Stimulated activated CD8-positive, alpha-beta memory T cell treated with anti-CD3 and anti-CD28 coated beads, Interleukin-15, amount 100 ng/mL, for 4 hours (primary cell): ENCODE measurements around the gene KCTD18.

Experiments used
- DNase-seq, 2 donors: peaks; one replicate each; pipeline ENCODE4 v3.0.0-alpha.2; 2020; ENCODE audit warnings: low read depth in 2 of 2

The KCTD18 gene

DNA sequence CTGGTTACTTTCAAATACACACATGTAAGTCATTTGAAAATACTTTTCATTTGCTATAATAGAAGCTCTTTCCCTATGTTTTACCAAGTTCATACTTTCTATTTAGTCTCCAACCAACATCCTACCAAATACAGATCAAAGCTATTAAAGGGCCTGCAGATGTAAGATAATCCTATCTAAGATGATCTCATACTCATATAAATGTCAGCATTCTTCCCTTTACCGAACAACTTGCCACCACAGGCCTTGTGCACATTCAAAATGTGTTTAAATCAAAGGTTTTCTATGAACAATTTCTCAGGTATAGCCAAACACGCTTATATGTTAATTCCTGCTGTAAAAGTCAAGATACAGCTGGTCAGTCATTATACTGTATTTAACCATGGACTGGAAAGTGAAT is 23.3 kb downstream of the KCTD18 start:
- no peak for DNase-seq

DNA sequence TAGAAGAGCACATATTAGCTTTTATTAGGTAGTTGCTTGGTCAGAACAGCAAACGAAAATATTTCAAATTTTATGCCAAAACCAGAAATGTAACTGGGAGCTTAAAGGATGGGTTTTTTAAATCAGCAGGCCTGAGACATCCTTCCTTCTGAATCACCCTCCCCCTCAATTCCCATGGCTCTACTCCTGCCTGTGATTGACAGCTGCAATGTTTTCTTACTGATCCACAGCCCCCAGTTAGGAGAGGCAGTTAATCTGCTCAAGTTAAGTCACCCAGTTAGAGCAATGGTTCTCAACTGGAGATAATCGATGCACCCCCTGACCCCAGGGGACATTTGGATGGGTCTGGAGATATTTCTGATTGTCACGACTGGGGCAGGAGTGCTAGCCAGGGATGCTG is 24.9 kb downstream of the KCTD18 start:
- no peak for DNase-seq

DNA sequence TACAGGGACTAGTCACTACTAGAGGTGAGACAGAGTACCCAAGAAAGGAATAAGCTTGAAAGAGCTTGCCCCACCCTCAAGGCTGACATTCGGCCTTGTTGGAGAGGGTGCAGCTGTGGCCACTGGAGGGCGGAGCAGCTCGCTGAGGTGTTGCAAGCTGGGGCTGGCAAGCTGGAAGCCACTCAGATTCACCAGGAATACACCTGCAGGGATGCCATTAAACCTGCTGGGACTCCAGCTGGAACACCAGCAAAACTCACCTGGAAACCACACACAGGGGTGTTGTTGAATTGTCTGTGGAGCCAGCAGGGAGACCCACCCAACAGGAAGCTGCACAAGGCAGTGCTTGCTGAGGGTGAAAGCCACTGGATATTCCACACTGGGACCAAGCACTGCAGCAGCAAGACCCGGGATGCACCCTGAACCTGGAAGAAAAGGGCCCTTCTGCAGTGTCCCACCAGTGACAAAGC is 26.1 kb downstream of the KCTD18 start:
- no peak for DNase-seq

DNA sequence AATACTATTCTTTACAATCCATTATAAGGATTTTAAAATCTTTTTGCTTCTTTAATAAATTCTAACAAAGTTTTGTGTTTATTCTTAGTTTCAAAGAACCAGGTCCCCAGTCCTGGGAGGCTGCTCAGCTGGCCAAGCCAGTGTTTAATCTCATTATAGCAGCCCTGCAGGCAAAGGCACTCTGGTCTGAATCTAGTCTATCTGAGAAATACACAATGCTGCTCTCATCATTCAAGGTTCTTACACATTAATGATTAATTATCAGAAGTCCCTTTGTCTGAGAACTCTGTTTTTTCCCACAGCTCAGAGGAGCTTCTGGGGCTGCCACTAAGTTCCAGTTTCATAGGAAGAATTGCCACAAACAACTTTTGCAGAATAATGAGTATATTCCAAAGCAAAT is 27.7 kb downstream of the KCTD18 start:
- DNase-seq = no peak

DNA sequence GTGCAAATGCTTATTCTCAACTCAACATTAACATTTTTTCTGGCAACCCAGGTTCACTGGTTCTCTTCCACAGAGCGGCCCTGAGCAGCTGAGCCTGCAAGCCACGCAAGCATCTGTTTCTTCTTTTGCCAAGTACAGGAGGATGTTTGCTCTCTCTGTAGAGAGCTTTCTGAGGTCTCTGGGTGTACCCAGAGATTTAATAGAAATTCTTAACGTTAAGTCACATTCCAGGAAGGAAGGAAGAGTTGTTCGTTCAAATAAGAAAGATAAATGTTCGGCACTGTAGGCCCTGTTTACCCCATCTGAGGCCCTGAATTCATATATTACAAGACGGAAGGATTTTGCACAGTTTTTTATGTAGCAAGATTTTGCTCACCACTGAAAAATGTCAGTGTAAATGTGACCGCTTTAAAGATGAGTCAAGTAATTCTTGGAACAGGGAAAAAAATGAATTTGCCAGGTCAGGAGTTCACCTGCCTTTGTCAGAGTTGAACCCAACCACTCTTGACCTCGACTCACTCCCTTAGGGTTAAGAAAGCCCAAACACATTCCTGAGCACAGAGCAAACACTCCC is 30.1 kb downstream of the KCTD18 start:
- no peak for DNase-seq

DNA sequence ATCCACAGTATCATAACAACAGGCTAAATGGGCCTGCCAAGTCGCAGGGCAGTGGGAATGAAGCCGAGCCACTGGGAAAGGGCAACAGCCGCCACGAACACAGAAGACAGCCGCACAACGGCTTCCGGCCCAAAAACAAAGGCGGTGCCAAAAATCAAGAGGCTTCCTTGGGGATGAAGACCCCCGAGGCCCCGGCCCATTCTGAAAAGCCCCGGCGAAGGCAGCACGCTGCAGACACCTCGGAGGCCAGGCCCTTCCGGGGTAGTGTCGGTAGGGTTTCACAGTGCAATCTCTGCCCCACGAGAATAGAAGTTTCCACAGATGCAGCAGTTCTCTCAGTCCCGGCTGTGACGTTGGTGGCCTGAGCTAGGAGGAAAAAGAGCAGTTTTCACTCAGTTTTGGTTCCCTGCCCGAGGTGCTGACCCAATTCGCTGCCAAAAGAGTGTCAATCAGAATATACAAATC is 32.2 kb downstream of the KCTD18 start:
- no peak for DNase-seq

DNA sequence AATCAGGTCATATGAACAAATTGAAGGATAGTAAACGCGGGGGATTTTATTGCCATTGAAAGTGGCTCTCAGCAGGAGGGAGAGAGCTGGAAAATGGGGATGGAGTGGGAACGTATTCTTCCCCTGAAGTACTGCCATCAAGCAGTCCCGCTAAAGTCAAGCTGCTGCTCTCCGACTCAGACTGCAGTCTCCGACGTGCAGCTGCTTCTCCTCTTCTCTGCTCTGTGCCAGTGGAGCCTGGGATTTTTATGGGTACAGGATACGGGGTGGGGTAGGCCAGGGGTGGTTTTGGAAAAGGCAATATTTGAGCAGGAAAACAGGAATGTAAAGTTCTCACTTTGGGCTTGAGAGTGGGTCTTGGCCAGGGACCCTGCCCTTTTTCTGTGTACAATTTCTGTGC is 33.0 kb downstream of the KCTD18 start:
- DNase-seq = no peak

DNA sequence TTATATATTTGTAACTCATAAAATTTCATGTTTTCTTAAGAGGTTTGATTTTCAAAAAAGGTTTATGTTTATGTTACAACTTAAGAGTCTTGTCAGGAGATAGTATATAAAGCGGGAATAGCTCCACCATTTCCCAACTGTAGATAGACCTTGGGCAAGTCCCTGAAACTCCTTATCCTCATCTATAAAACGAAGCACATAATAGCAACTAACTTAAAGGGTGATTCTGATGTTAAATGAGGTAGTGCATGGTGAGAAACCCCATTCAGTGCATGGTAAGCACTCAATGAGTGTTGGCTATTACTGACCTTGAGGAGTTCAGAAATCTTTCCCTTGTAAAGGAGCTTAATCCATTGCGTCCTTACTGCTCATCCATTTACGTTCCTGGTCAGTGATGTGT is 34.1 kb downstream of the KCTD18 start:
- DNase-seq = no peak

DNA sequence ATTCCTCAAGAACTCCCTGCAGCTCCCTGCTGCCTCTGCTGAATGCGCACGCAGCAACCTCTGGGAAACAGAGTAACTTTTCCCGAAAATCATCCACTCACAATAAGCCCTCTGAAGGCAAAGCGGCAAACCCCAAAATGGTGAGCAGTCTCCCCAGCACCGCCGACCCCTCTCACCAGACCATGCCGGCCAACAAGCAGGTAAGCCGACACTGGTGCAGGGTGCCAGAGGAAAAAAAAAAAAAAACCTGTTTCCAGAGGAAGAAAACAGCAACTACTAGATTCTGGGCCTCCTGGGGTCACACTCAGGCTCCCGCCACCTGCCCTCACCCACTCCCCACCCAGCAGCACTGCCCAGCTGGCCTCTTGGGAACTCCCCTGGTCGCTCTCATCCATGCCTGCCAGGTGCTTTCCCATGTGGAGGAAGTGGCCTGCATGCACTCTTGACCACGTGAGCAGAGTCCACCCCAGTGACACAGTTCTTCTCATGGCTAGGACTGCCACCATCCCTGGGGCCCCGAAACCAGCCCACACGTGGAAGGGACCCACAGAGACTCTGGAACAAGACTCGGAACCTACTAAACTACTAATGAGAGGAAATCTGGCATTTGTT is 36.9 kb downstream of the KCTD18 start:
- DNase-seq = no peak

DNA sequence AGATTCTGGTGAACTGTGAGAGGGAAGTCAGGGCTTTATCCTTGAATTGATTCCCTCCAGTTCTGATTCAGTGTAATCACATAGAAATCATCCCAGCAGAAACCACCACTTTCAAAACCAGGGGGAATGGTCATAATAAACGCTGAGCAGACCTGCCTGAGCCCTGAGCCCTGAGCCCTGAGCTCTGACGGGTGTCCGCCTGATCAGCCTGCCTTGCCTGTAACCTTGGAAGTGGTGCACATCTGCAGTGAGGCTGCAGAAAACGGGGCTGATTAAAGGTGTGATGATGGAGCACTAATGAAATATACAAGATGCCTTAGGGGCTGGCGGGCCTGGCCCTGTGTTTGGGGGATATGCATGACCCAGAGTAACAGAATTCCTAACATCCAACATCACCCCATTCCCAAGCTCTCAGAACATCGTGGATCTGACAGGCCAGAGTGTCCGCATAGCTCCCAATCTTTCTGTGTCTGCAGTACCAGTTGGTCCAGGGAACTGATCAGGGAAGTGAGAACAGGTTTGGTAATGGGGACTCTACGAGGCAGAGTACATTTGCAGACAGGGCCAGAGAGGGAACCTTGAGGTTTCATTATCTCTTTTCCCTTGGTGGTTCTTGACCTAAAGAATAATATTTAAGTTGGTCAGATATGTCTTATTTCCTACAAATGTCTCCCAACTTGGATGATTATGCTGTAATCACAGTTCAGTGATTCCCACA is 37.8 kb downstream of the KCTD18 start:
- no peak for DNase-seq

DNA sequence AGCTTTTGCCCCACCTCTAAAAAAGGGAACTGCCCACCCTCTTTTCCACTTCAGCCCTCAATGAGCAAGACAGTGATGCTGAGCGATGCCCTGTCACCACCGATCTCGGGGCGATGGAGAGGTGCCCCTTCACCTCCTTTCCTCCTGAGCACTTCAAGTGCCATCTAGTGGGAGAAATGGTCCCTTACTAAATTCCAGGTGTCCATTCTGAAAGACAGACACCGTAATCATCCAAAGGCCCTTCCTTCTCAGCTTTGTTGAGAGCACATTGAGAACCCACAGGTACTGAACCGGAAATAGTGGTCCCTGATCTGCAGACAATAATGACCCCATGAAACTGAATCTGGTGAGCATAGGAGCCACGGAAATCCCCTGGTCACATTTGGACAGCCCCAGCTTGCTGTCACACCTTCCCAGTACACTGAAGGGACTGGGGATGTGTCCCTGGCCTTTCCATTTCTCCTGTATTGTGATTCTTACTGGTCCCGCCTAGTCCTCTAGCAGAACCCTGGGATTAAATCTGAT is 38.5 kb downstream of the KCTD18 start:
- DNase-seq = peak in 1 of 2 donors; percentile 11

DNA sequence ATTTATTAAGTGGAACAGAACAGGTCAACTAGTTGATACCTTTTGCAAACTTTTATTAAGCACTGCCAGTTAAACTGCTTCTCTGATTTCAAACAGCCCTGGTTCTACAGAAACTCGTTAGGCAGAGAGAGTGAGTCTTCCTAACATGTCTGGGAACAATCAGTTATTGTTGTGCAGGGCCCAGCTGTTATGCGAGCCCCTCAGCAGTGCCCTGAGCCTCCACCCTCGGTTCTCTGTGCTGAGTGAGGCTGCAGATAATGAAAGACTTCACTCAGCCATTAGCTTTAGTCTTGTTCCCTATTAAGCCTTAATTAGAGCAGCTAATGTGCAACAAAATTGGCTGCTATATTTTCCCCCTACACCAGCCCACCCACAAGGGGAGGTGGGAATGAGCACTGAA is 39.6 kb downstream of the KCTD18 start:
- no peak for DNase-seq

DNA sequence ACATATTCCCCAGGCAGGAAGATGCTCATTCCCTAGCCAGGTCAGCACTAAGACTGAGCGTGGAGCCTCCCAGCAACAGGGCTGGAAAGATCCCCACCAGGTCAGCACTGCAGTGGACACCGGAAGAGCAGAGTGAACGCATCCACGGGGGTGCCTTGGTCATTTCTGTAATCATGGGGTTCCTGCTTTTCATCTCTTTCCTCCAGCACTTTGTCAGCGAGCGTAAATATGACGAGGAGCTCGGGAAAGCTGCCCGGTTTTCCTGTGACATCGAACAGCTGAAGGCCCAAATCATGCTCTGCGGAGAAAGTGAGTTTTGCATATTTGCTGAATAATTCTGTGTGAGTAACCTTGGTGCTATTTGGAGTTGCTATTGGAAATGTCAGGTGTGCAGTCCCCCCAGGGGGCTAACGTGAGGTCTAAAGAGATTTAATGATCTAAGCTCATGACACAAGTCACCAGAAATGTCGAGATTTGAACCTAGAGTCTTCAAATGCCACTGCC is 40.1 kb downstream of the KCTD18 start:
- no peak for DNase-seq

DNA sequence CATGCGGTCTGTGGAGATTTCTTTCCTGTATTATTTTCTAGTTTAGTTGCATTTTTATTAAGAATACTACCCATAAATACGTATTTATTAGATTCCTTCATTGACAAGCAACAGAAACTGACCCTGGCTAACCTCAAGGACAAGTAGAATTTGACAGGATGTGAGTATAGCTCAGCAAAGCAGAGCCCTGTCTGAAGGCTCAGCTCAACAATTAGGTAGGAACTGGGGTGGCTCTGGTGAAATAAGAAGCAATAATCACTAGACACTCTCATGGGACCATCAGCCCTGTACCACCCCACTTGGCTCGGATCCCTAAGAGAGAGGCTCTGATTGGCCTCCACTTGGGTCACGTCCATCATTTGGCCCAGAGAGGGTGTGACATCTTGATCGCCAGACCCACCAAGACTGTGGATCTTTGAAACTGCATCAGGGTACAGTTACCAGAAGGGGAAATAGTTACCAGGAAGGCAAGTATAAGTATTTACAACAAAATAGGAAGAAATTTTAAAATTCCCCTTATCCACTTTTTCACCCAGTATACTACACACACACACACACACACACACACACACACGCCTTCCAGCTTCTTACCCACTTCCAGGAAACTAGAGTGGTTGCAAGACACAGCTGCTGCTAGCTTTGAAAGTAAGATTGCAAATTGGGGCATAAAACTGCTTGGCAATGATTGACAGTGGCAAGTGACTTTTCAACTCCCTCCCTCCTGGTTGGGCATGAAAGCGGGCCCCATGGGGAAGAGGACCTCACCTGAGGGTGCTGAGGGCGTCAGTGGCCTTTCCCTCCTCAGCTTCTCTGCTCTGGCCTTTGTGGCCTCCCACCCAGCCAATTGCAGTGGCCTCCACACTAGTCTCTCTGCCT is 41.8 kb downstream of the KCTD18 start:
- DNase-seq = no peak

DNA sequence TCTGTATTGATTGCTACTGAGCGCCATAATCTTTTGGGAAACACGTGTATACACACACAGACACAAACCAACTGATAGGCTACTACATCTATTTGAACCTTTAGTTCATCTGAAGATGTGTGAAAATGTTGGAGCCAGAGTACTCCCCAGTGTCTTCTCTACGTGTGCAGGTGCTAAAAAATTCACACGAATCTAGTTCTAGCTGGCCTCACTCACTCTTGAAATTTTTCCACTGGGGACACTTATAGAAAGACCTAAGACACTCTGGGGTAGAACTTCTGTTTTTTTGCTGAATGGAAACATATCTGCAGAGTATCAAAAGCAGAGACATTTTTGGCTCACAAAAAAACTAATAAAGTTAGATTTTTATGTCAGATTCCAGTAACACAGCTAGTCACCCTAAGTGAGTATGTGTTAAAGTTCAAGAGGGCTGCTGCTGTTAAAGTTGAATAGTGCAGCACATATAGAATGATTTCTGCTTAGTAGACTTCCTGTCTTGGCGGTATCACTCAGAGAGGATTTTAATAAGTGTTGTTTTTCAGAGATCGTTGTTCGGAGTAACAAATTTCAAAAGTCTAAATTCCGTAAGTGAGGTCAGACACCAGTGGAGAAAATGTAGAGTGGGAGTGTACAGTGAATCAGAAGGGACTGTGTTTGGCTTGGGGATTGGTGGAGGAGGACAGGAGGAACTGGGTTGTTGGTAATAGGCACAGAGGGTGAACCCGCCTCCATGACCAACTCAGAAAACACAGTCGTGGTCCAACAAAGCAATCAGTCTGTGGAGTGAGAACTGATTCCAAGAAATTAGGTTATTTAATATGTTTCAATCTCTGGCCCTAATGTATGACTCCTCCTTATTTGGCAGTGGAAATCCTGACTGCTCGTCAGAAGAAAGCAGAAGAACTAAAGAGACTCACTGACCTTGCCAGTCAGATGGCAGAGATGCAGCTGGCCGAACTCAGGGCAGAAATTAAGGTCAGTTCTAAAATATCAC is 43.1 kb downstream of the KCTD18 start:
- no peak for DNase-seq

DNA sequence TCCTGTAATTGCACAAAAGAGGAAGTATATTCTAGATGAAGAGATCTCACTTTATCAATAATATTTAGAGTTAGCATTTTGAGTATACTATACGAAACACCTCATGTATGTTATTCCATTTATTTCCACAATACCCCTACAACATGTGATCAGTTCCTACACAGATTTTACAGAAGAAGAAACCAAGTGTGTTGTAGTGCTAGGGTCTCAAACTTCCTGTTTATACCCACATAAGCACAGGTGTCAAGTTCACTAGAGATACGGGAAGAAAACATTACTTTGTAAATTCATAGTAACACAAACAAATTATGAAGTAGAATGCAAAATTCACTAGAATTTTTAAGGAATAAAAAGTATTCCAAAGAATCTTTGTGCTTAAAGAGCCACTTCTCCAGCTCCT is 46.4 kb downstream of the KCTD18 start:
- DNase-seq = no peak

DNA sequence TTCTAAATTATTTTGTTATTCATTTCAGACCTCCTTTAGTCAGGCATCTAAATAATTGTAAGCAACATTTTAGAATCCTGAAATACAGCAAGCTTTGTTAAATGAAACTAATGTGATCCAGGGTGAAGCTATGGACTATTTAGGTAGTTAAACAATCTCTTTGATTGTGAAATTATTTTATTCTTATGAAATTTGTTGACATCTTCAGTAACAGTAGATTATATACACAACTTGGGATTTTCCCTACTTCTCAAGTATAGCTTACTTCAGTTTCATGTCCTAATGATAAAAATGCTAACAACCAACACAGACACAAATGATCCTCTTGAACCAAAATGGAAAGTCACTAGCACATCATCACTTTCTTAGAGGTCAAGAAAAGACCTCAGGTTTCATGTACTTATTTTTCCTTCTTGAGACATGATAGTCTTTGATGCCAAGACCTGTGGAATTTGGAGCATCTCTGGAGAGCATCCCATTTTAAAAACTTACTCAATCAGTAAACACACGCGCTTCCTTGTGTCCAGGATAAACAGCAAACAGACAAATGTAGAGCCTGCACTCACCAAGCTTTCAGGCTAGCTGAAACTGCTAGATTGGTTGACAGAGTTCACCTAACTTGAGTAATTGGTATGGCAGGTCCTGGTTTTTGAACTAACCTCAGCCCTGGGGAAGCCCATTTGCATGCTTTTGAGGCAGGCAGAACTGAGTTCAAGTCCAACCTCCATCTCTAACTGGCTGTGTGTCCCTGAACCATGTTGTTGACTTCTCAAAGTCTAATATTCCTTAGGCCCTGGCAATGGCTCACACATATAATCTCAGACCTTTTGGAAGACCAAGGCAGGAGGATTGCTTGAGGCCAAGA is 47.8 kb downstream of the KCTD18 start:
- no peak for DNase-seq

DNA sequence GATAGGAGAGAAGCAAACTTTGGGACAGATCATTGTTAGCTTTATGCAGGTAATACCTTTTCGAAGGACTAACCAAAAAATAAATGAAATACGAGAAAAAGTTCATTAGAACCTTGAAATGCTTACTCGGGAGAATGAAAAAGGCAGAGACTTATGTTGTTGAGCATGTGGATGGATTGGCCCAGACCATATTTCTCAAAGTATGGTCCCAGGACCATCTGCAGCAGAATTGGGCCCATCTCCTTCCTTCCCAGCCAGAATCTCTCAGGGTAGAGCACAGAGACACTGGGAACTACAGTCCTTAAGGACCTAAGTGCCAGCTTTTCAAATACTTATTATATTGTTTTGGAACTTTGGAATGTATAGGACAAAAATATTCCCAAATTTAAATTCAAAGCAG is 50.8 kb downstream of the KCTD18 start:
- DNase-seq = no peak

DNA sequence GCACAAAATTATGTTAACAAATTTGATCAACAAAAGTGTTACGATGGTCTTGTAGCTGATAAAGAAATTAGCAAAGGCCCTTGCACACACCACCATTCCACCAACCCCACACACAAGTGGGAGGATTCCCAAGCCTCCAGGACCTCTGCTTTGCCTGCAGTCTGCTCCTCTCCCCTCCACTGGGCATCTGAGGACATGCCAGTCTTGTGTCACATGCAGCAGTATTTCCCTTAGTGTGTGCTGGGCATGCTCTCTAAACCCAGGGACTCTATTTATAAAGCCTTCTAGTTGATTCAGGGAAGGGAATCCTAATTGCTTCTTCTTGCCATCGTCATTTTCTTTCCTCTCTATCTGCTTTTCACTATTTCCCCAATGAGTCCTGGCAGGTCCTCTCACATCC is 53.3 kb downstream of the KCTD18 start:
- DNase-seq = no peak
